HG03439 (cell line): ENCODE results near the gene HOXD10.

Source experiments
- ATAC-seq: cut with Tn5 transposase; IDR thresholded peaks from one replicate; pipeline ENCODE4 v1.9.1; 2021; ENCODE audit warnings: mild to moderate bottlenecking, moderate library complexity; ENCODE audit not compliant: unreplicated experiment

The HOXD10 gene

DNA sequence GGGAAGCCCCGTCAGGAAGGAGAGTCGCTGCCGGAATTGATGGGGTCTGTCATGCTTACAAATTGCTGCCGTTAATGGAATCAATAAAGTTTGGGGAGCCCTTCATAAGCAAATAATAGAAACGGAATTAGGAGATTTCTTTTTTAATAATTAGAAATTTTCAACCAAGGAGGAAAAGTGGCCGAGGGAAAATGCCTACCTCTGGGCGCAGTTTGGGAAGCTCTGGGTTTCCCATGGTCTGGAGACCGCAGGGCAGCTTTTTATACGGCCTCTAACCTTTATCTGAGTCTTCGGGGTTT is 34.1 kb upstream of the HOXD10 start:
- no peak for ATAC-seq

DNA sequence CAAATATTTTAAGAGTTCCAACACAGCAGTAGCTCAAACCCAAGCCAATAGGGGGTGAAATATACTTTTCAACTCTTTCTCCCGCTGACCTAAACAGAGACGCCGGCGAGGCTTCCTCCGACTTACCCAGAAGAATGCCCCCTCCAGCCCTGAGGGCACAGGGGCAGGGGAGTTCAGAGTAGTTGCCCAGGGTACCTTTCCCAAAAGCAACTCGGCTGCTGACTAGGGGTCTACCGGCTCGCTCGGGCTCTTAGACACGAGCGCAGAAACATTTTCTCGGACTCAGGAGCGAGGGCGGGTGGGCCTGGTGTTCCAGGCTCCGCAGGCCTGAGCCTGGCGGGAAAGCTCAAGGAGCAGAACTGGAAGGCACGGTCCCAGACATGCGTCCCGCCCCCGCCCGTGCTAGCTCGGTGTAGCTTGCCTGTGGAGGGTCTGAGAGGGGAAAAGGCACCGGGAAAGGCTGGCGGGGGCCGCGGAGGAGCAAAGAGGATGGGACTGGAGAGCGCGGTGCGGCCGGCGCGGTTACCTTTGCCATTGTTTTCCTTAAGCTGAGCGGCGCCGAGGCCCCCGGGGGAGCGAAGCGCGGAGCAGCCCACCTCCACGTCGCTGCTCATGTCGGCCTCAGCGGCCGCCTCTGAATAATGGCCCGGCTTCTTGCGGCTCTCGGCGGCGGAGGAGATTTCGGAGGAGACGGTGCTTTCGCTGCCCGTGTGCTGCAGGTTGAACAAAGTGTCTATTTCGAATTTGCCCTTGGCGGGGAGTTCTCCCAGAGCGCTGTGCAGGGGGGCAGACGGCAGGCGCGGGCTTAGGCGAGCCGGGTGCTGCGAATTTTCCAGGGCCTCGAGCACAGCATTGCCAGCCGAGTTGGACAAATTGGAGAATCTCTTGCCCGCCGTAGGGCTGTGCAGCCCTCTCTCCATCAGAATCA is 33.5 kb upstream of the HOXD10 start:
- ATAC-seq = no peak

DNA sequence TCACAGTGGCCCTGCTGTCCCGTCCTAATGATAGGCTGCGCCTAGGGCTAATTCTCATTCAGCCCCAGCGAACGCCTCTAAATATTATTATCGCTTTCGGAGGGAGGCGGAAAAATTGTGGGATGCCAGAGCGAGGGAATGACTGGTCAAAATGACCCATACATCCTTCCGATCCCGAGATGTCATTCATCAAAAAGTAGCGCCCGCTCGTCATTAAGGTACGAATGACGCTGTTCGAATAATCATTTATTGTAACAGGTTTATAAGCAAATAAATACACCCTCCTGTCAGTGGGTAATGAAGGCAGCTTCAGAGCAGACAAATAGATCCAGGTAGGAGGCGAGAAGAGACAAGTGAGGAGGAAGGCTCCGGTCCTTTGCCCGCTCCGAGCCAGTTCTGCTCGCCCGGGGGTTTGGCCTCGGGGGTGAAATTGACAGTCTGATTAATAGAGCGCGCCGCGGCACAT is 32.7 kb upstream of the HOXD10 start, which contains the start of gene EVX2:
Gene EVX2 (minus strand): TSS at position 167 of the 466 bp plus-strand sequence. CDS start 186 bp downstream, outside the sequence.
- ATAC-seq = no peak

DNA sequence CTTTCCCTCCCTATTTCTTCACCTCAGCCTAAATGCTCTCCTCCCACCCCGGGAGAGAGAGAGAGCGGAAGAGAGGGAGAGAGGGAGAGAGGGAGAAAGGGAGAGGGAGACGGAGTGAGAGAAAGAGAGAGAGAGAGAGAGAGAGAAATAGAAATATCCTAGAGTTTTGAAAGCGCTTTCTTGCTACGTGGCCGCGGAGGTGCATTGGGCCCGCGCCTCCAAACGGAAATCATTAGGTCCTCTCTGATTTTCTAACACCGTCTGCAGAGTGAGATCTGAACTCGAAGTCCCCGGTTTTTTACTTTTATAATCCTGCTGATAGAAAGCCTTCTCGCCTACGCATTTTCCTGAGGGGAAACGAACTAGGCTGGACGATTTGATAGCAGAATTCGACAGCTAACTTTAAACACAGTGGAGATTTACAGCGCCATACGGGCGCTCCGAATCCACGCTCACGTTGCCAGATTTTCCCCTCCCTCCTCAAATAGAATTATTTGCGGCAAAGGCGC is 31.9 kb upstream of the HOXD10 start:
- ATAC-seq = no peak

DNA sequence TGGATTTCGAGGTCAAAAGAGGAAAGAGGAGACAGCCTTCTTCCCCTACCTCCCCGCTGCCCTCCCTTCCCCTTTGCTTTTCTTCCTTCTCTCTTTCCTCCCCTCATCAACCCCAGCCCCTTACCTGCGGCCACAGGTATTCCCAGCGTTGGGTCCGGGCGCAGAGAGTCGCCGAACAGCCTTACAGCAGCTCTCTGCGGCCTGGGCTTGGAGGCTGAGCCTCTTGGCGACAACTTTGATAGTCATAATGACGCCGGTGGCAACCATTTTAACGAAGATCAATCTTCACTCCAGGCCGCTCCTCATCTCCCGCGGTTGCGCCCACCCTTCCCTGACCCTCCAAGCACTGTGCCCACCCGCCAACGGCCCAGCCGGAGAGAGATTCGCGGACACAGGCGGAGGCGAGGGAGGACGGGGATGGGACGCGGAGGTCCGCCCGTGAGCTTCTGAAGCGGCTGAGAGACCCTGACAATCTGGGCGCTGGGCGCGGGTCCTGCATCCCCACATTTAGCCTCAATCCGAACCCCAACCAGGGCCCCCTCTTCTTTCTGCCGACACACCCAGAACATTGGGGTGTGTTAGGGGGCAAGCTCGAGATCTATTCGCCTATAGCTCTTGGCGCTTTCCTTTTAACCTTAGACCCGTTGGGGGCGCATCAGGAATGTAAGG is 31.3 kb upstream of the HOXD10 start:
- ATAC-seq = no peak

DNA sequence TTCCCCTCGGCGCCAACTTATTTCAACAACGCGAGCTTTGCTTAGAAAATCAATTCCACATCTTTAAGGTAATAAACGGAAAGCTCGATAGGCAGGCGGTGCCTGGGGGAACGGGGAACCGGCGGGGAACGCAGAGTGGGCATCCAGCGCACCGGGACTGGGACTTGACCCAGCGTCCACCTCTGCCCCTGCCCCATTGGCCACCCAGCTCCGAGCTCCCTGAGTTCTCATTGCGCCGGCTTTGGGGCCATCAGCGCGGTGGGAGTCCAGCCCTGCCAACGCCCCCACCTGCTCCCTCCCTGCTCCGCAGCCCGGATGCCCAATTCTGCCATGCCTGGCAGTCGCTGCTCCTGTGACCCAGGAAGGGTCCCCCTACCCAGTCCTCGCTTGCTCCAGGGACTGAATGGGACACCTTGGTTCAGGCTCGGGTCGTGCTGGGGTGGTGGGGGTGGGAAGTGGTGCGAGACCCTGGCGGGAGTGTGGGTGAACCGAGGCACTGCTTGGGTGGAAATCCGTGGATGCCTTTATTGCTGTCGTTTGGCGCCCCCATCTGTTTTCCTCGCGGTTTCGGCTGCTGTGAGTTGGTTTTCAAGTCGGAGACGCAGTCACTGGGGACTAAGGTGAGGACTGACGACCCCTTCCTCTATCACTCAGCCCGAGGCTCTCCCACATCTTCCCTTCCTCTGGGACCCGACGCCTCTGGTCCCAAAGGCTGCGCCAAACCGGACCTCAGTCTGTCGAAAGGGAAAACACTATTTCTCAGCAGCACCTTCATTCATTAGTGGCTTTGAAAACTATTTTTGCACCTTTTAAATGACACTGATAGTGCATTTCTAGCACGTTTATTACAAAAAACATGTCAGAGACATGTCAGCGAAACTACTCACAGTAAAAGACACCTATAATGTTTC is 30.5 kb upstream of the HOXD10 start:
- ATAC-seq = no peak

DNA sequence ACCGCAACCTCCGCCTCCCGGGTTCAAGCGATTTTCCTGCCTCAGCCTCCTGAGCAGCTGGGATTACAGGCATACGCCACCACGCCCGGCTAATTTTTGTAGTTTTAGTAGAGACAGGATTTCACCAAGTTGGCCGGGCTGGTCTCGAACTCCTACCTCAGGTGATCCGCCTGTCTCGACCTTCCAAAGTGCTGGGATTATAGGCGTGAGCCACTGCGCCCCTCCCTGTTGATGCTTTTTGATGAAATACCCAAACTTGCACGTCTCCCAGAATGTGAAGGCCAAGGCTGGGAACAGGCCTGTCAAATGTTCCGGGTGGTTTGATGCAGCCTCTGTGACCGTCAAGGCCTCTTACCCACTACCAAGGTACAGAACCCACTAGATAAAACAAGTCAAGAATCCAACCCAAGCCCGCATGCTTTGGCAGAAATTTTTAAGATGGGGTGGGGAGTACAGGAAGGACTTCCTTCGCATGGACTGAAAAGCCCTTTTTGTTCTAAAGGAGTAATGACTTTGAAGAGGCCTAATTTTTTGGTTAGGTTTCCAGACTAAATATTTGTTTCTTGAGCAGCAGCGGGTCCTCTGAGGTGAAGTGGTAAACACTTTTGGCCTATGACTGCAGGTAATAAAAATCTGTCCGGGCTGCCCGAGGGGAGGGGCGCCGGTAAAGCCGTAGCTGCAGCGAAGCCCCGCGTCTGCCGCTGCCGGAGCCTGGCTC is 29.1 kb upstream of the HOXD10 start:
- ATAC-seq = no peak

DNA sequence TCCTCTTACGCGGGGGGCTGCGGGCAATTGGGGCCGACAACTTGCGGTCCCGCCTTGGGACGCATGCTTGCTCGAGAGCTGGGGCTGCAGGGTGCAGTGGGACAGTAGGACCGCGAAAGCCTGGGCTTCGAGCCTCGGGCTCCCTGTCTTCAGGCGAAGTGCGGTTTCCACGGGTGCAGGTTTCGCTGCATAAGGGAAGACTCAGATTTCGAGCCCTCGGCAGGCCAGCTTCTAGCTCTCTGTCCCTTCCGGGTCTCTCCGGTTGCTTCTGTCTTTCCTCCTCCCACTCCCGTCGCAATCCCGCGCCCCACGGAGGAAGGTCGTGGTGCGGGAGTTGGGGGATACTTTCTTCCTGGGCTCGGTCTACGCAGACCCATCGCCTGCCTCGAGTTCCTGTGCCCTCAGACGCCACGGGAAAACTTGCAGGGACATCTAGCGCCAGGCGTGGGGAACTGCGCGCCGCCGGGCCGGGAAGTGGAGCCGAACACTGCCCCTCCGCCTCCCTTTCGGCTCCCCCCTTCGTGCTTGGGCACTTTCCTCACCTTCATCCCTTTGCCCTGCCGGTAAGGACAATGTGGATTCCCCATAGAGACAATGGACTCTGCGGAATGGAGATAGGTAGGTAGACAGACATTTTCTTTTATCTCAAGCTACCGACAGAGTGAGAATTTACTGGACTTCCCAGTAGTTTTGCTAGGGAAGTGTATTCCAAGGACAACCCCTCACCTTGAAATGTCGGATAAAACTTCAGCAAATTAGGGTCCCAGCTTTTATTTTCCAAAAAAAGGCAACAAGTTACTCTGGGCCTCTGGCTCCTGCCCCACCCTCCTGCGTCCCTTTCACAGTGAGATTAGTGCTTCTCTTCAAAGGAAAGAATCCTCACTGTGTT is 28.3 kb upstream of the HOXD10 start:
- ATAC-seq = no peak

DNA sequence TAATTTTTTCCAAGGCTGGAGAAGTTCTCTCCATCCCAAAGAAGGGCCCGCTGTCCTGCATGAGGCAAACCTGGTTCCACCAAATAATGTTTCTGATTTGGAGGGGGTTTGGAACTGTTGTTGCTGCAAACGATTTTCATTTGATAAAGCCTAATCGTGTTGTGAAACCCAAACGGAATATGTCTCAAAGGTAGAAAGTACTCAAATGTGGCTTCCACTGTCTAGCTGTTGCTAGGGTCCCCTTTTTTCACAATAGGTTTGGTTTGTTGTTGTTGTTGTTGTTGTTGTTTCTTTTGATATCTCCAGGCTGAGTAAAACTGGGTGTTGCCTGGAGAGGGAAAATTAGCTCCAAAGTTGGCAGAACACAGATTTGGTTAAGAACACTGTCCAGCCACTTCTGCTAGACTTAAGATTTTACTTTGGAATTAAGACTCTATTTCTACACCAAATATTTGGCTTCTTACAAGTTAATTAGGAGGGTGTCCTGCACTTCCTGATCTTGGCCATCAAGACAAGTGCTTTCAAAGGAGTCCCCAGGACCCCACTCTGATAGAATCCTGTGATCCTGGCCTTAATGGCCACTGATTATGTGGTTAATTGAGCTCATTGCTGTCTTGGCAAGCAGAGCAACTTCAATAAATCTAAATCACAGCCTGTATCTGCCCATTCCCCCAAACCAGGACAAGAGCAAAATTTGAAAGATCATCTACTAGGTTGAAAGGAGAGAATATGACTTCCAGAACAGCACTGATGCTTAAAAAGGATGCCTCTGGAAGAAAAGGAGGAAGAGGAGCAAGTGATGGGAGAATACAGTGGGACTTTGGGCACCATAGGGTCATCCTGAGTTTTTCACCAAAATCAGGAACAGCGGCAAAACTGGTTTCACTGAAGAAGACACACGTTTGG is 27.4 kb upstream of the HOXD10 start:
- ATAC-seq = no peak

DNA sequence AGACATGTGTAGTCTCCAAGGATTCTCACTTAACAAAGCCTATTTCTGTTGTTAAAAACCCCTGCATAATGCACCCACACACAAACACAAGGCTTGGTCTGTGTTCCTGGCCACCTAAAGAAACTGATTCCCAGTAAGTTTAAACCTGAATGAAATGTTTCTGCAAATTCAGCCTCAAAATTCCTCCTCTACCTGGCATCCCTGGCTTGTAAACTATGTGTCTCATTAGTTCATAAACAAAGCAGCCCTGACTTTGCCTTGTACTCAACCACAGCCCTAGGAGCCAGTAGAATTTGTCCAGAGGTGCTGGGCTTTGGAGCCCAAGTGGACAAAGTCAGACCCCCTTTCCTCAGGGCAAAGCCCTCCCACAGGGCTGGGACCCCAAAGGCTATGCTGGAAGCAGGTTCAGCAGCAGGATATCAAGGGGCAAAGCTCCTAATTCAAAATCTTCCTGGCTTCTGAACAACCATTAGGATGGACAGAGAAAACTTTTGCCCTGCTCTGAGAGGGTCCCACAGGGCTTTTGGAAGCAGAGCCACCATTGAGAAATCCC is 26.7 kb upstream of the HOXD10 start:
- ATAC-seq = no peak

DNA sequence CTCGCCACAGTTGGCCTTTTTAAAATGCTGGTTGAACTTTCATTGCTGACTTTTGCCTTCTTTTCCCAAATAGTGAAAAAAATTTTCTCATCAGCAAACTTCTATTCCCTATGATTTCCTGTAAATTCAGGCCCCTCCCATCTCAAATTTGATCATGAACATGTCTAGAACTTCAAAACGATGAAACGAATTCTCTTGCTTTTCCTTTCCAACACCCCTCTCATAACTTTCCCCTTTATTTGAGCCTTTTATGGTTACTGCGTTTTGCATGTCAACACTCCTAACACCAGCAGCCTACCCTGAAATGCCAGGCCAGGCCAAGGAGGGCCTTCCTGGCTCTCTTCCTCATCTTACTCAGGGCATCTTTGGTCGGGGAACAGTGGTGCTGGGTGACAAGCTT is 25.7 kb upstream of the HOXD10 start:
- no peak for ATAC-seq

DNA sequence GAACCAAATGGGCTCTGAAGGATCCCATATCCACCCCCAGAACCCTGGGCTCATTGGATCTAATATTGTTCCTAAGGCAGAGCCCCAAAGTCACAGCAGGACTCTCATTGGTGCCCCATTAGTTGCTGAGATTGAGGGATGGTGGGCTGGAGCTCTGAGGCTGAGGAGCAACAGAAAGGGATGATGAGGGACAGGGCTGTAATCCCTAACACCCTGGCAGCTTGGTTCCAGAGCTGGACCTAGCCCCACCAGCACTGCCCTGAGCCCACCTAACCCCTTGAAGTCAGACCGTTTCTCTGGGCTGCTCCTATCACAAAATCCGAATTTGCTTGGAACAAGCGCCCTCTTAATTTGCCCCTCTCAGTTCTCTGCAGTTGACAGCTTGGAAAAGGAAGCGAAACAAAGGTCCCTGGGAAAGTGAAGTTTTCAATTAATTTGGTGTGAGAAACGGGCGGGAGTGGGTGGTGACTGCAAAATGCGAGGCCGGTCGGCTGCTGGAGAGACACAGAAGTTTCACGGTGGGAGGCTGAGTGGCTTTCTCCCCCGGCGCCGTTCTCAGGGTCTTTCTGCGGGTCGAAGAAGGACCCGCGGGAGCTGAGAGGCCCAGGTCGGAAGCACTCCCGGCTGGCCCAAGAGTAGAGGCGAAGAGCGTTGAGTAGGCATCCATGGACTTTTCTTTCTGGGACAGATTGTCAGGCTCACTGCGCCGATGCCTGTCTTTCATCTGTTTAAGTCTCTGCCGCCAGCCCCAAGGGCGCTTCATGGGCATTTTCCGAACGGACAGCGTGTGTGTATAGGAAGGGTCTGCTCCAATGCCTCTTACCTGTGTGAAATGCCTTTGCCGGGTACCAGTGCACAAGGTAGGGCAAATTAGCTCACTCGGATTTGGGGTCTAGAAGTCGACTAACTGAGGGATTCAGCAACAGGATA is 25.0 kb upstream of the HOXD10 start:
- ATAC-seq = no peak

DNA sequence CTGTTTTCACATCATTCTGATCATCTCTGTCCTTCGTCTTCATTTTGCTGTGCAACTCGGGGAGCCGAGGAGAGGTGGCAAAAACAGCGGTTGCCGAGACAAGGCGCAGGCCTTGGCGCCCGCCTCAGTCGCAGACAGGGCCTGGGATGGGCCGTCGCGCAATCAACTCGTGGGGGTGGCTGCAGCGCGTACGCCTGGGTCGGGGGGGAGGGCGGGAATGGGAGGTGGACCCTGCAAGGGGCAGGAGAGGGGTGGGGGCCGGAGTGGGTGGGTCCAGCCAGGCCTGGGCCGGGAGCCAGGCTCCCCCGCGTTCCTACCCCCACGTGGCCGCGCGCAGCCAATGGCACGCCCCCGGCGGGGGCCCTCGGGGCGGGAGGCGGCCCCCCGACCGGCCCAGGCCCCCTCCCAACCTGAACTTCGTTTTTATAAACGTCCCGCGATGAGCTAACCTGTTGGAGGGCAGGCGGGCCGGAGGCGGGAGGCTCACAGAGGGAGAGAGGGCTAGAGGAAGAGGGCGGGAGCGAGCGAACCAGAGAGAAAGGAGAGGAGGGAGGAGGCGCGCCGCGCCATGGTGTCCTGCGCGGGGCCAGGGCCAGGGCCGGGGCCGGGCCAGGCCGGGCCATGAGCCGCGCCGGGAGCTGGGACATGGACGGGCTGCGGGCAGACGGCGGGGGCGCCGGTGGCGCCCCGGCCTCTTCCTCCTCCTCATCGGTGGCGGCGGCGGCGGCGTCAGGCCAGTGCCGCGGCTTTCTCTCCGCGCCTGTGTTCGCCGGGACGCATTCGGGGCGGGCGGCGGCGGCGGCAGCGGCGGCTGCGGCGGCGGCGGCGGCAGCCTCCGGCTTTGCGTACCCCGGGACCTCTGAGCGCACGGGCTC is 24.1 kb upstream of the HOXD10 start, which contains the start of gene HOXD13:
Gene HOXD13 (plus strand): TSS at position 452 of the 875 bp plus-strand sequence. CDS start 170 bp downstream, at position 622.
- no peak for ATAC-seq

DNA sequence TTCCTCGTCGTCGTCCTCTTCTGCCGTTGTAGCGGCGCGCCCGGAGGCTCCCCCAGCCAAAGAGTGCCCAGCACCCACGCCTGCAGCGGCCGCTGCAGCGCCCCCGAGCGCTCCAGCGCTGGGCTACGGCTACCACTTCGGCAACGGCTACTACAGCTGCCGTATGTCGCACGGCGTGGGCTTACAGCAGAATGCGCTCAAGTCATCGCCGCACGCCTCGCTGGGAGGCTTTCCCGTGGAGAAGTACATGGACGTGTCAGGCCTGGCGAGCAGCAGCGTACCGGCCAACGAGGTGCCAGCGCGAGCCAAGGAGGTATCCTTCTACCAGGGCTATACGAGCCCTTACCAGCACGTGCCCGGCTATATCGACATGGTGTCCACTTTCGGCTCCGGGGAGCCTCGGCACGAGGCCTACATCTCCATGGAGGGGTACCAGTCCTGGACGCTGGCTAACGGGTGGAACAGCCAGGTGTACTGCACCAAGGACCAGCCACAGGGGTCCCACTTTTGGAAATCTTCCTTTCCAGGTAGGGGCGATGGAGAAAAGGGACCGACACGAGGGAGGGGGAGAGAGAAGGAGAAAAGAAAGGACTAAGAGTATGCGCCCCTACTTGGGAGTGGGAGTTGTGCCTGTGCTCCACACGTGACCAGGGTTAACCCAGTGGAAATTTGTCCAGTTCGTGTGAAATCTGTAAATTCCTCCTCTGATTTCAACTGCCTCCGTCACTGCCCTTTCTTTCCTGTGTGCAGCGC is 23.3 kb upstream of the HOXD10 start:
- no peak for ATAC-seq

DNA sequence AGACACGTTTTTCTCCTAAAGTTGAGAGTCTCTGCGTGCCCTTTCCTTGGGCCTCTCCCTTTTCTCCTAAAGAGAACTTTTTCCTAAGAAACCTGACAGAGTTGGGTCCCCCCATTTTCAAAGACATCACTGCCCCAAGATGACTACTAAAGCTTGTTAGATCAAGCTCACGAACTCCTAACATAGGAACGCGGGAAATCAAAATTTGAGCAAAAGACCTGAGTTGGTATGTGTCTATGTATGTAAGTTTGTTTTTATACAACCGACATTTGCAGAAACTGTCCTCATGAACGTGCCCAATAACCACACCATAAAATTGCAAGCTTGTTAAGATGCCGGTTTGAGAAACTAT is 22.7 kb upstream of the HOXD10 start:
- no peak for ATAC-seq
